DMS79 (cell line): Measurements from ENCODE around the gene MLYCD.

Source experiments
- DNase-seq: peaks from one replicate; lab custom pipeline; 2025; lab: John Stamatoyannopoulos, UW

MLYCD gene

DNA sequence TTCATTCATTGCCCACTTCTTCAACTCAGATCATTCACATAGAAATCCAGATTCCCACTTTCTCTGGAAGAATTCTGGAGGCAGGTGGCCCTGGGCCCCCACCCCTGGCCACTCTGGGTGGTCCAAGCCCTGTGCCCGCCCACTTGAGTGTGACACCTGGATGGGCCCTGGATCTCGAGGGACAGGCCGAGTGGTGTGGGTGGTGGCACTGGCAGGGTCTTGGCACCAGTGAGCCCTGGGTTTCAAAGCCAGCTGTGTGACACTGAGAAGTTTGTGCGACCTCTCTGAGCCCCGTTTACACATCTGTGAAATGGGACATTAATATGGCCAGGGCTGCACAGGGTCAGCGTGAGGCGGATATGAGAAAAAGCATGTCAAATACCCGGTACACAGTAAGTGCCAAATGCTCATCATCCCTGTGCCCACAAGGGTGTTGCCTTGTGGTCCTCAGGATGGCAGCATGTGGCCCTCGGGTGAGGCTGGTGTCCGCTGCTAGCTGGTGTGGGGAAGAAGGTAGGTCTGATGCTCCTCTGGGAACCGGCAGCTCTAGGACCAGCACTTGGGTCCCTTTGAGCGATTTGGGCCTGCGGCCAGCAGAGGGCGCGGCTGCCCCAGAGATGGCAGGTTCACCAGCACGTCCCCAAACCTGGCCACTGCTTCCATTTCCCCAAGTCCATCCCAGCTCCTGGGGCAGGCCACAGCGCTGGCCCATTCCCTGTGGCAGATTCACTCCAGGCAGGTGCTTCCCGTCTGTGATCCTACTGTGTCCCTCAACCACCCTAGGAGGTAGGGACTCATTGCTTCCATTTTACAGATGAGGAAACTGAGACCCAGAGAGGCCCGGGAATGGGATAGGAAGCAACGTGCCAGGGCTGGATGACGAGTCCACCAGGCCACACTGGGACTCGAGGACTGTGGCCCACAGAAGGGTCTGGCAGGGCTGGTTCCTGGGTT is 57.7 kb downstream of the MLYCD start:
- DNase-seq: no peak

DNA sequence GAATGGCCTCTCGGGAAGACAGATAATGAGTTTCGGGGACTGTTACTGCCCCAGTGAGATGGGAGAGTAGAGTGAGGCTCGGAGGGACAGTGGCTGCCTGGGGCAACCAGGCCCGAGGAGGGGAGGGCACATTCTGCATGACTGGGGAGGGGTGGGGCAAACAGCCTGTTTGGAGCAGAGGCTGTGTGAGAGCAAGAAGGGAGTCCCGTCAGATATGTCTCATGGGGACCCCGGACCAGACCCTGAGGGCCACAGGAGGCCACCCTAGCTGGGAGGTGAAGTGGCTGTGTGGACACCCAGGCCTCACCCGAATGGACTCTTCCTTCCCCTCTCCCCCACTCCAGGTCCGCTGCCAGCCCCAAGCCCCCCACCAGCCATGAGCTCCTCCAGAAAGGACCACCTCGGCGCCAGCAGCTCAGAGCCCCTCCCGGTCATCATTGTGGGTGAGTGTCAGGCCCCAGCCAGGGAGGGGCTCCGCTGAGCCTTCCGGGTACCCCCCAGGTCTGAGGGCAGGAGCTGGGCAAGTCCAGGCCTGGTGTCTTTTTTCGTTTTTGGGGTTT is 58.5 kb downstream of the MLYCD start:
- no peak for DNase-seq

DNA sequence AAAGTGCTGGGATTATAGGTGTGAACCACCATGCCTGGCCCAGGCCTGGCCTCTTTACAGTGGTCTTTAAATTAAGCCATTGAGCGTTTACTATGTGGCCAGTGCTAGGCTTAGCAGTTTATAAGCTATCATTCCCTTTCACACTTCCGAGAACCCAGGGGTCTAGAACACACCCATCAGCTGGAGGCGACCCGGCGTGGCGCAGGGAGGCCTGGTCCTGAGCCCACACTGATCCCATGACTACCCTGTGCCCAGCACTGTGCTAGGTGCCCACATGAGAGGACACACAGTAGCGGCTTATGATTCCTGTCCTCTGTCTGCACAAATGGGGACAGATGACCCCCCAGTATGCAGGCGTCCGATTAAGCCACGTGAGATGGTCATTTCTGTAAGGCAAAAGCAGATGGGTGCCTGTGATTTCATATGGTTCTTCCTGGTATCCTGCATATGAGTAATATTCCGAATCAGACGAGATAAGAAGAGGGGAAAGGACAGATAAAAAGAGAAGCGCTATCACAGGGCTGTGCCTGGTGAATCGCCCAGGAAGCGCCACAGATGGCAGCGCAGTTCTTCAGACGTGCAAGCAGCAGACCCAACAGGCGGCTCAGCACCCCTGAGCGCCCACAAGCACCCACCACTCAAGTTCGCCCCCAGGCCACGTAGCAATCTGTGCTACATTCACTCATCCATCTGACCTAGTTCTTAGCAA is 59.4 kb downstream of the MLYCD start:
- DNase-seq: no peak

DNA sequence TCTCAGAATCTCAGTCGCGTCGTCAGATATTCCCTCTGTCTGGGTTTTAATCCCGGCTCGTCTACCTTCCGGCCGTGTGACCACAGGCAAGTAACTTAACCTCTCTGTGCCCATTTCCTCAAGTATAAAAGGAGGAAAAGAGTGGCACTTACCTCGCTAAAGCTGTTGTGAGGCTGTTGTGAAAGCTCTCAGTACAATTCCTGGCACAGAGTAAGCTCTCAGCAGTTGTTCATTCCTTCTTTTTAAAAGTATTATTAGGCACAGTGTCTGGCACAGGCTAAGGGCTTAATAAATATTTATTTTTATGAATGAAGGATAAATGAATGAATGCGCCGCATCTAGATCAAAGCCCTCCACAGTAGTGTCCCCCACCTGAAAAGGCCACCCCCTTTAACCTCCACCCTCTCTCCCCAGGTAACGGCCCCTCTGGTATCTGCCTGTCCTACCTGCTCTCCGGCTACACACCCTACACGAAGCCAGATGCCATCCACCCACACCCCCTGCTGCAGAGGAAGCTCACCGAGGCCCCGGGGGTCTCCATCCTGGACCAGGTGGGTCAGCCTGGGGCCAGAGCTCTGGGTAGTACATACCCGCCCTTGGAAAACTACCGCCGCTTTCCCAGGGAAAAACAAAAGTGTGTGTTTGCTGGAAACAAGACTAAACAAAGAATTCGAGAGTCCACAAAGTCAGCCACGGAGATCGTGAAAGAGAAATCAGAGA is 60.1 kb downstream of the MLYCD start:
- no peak for DNase-seq

DNA sequence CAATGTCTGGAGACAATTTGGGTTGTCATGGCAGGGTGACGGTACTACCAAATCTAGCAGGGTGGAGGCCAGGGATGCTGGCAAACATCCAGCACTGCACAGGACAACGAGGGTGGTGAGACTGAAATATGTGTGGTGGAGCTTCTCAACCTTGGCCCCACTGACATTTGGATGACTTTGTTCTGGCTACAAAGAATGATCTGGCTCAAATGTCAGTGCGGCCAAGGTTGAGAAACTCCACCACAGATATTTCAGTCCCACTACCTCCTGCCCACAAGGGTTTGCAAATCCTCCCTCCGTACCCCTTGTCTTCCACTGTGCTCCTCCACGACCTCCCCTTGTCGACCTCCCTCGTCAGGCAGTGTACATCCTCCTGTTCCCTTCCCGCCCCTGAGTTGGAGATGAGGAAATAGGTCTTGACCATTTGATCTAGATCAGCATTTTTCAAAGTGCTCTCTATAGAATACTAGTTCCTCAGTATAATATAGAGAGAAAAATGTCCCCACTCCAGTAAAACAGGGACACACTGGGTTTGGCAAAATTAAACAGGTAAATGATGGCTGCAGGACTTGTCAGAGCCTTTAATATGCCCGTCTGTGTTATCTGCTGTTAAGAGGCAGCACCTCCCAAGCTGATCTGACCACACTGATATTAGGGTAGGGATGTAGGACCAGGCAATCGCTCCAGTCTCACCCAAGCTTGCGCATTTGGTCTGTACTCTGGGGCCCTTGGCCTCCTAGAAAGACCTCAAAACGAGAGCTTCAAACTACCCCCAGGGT is 60.9 kb downstream of the MLYCD start:
- DNase-seq: no peak

DNA sequence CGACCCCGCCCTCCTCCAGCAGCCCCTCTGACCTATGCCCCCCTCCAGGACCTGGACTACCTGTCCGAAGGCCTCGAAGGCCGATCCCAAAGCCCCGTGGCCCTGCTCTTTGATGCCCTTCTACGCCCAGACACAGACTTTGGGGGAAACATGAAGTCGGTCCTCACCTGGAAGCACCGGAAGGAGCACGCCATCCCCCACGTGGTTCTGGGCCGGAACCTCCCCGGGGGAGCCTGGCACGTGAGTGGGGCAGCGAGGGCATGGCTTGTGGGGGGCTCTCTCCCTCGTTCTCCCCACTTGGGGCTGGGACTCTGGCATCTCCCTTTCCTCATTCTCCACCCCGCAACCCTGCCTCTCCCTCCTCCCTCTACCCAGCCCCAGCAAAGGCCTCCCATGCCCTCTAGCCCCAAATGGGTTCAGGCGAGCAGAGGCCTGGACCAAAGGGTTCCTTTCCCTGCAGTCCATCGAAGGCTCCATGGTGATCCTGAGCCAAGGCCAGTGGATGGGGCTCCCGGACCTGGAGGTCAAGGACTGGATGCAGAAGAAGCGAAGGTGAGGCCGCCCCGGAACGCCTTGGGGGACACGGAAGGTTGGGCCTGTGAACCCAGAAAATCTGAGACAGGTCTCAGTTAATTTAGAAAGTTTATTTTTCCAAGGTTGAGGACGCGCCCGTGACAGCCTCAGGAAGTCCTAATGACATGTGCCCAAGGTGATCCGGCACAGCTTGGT is 61.8 kb downstream of the MLYCD start:
- no peak for DNase-seq

DNA sequence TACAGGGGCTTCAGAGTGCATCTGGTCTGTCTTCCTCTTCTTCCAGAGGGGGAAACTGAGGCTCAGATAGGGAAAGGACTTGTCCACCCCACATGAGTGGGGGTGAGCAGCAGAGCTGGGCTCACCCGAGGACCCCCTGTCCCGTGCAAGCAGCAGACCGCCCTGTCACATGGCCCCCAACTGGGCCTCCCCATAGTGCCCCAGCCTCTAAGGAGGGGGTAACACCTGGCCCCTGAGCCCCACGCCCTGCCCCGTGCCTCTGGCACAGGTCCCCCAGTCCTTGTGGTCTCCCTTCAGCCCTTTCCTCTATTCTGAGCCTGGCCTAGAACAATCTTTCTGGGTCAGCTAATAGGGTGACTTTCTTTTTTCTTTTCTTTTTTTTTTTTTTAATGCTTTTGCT is 62.7 kb downstream of the MLYCD start:
- DNase-seq: no peak

DNA sequence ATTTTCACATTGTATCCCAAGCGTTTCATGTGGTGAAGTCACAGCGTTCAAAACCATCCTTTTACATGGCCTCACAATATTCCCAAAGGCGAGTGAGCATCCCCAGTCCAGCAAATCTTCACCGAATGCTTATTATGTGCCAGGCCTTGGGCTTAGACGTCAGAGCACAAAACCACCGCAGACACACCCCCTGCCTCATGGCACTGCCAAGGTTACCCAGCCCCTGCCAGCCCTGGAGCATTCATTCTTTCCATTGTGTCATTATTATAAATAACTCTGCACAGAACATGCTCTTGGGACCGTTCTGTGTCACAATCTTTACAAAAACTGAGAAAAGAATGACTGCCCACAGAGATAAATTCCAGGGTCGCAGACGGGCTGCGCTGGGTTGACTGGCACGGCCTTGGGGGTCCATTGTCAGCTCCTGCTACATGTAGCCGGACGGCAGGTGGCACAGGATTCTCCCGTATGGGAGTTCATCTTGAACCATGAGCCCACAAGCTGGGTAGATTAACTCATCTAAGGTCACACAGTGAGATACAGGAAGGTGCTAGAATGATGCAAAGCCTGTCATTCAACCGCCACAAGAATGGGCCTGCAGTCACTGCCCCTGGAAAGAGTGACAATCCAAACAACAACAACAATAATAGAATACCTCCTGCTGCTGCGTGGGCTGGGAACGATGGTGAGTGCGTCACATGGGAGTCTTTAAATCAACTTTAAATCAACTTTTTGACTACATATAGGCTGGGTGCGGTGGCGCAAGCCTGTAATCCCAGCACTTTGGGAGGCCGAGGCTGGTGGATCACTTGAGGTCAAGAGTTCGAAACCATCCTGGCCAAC is 64.6 kb downstream of the MLYCD start:
- DNase-seq: no peak

DNA sequence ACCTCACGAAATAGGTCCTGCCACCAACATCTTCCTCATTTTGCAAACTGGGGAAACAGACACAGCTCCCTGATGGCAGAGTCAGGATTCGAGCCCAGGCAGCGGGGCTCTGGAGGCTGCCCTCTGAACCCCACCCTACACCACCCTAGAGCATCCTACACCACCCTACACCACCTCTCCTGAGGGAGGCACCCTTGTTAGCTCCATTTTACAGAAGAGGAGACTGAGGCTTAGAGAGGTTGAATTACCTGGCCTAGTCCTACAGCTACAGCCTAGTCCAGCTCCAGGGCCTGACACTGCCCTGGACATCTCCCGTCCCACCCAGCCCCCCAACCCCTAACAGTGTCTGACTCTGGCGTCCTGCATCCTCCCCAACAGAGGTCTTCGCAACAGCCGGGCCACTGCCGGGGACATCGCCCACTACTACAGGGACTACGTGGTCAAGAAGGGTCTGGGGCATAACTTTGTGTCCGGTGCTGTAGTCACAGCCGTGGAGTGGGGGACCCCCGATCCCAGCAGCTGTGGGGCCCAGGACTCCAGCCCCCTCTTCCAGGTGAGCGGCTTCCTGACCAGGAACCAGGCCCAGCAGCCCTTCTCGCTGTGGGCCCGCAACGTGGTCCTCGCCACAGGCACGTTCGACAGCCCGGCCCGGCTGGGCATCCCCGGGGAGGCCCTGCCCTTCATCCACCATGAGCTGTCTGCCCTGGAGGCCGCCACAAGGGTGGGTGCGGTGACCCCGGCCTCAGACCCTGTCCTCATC is 65.9 kb downstream of the MLYCD start:
- no peak for DNase-seq

DNA sequence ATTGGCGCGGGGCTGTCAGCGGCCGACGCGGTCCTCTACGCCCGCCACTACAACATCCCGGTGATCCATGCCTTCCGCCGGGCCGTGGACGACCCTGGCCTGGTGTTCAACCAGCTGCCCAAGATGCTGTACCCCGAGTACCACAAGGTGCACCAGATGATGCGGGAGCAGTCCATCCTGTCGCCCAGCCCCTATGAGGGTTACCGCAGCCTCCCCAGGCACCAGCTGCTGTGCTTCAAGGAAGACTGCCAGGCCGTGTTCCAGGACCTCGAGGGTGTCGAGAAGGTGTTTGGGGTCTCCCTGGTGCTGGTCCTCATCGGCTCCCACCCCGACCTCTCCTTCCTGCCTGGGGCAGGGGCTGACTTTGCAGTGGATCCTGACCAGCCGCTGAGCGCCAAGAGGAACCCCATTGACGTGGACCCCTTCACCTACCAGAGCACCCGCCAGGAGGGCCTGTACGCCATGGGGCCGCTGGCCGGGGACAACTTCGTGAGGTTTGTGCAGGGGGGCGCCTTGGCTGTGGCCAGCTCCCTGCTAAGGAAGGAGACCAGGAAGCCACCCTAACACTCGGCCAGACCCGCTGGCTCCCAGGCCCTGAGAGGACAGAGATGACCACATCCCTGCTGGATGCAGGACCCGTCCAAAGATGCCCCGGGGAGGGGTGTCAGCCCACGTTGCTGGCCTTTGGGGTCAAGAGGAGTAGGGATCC is 66.7 kb downstream of the MLYCD start:
- no peak for DNase-seq

DNA sequence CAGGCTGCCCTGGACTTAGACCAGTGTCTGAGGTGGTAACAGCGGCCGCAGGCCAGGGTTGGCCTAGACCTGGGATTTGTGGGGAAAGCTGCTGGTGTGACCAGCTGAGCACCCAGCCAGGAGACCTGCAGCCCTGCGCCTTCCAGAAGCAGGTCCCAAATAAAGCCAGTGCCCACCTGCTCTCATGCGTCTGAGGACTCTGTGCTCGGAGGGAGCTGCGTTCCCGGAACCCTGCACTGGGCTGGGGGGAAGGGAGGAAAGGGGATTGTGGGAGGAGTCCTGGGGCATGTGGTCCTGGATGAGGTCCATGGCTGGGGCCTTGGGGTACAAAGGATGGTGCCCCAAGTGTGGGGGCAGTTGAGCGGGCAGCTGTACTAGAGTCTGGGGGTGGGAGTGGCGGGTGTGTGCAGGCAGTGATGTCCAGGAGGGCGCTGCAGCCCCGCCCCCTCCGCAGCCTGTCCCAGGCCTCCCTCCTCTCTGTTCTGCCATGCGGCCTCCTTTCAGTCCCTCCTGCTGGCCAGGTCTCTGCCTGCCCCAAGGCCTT is 67.3 kb downstream of the MLYCD start:
- no peak for DNase-seq

DNA sequence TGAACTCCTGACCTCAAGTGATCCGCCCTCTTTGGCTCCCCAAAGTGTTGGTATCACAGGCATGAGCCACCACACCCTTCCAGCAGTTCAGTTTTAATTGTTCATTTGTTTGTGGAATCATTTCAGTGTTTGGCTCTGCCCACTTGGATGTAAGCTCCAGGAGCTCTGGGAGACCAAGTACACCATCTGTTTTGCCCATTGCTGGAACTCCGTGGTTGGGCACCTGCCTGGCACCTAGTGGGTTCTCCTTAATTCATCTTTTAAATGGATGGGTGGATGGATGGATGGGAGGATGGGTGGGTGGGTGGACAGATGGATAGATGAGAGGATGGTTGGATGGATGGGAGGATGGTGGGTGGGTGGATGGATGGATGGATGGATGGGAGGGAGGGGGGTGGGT is 68.2 kb downstream of the MLYCD start:
- no peak for DNase-seq

DNA sequence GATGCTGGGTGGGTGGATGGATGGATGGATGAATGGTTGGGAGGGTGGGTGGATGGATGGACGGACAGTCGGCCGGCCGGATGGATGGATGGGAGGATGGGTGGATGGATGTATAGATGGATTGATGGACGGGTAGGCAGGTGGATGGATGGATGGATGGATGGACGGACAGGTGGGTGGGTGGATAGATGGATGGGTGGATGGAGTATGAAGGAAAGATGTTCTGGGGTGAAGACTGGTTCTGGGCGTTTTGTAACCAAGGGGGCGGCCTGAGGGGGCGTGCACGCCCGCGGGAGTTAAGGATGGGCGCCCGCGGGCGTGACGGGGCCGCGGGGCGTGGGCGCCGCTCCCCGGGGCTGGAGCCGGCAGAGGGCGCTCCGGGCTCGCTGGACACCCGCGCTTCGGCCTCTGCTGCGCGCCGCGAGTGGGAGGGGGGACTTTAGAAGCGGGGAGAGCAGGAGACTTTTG is 69.0 kb downstream of the MLYCD start, which contains the start of gene NECAB2:
Gene NECAB2, plus strand, starts transcription at position 407 of the 468 bp plus-strand sequence. CDS start 405 bp downstream, outside the sequence.
- DNase-seq: no peak

DNA sequence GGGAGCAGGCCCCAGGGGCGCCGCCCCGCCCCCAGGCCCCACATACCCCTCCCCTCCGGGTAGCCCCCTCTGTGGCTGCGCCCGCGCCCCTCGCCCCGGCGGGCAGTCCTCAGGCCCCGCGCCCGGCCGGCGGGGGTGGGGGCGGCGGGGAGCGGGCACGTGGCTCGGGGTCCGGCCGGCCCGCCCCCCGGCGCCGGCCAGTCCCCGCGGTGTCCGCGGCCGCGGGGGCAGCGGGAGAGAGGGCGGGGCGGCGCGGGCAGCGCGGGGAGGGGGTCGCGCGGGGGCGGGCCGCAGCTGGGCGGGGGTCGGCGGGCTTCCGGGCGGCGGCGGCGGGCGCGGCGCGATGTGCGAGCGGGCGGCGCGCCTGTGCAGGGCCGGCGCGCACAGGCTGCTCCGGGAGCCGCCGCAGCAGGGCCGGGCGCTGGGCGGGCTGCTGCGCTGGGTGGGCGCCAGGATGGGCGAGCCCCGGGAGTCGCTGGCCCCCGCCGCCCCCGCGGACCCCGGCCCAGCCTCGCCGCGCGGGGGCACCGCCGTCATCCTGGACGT is 69.5 kb downstream of the MLYCD start:
- DNase-seq: no peak

DNA sequence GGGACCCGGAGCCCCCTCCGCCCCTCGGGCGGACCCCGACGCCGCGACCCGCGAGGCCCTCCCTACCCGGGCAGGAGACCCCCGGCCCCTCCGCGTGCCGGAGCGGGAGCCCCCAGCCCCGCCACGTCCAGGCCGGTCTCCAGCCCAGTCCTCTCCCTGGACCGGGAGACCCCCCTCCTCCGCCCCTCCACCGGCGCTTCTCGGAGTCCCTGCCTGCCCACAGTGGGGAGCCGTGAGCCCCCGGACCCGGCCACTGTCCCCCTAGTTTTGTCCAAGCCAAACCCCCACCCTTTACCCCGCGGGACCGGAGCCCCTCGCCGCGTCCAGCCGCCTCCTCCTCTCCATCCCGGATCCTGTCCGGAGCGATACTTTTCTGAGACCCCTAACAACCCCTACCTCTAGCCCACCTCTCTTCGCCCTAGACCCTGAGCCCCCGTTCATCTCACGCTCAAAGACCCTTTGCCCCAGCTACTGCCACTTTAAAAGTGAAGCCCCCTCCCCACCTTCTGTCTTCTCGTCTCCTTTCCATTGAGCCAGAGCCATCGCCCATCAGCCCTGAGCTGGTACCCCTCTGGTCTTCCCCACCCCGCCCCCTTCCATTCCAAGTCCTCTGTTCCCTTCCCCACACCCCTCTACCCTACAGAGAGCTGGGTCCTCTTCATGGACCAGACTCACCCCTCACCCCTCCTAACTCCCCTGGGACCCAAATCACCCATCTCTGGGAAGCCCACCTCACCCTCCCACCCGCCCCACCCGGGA is 70.2 kb downstream of the MLYCD start:
- no peak for DNase-seq

DNA sequence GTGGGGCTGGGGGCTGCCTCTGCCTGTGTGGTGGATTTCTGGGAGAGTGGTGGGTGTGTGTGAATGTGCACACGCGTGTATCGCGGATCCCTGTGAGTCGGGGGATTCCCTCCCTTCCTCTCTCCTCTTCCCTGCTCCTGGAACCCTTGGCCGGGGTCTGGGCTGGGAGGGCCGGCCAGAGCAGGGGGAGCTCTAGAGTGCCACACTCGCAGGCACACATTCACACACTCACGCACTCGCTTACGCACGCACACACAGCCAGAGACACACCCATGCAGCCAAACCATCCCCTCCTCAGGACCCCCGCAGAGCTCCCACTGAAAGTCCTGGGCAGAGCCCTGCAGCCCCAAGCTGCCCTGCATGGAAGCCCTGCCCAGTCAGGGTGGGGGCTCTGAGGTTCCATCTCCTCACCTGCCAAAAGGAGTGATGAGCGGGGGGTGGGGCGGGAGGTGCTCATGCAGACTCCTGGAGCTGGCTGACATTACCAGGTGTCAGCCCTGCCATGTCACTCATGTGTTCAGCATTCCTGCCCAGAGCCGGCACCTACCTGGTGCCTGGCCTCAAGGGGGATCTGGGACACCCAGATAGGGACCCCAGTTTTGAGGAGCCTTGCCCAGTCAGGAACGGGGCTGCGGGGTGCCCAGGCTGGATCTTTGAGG is 71.0 kb downstream of the MLYCD start:
- DNase-seq: no peak
